ENCODE results near the gene DUSP1. TPM values are rescaled to one million over a fixed set of nuclear protein-coding genes. Genes with fewer than 3 reads are reported as not detected.
"Not testable (repeated sequence)": the region's sequence is repeated elsewhere in the genome, so short reads cannot be mapped to it uniquely, and the experiment has no call there.

The DUSP1 gene
- total RNA-seq, 1 donor from 2014 or later: 227 TPM

- Histone ChIP-seq H3K4me3 (ENCODE audit: low read depth, low read length) (no peak overlapping the region), H3K36me3 (ENCODE audit: control insufficient read depth, insufficient read depth, low read length) (no peaks in the 10 kb centered on the region), H3K27me3 (ENCODE audit: control insufficient read depth, insufficient read depth, low read length) (no peaks in the 10 kb centered on the region)
- TF ChIP-seq CTCF (IDR thresholded peaks at IDR 0.05; ENCODE audit: insufficient read depth, low read length, poor library complexity, severe bottlenecking): no peak
- peak; percentile 57 for DNase-seq (ENCODE audit: low read depth)
Measured at GRCh38 chr5:172816925-172817562, 46.0 kb upstream of the DUSP1 start.

GRCh38 chr5:172815631-172816030, 44.6 kb upstream of the DUSP1 start:
- TF ChIP-seq CTCF (IDR thresholded peaks at IDR 0.05; ENCODE audit: insufficient read depth, low read length, poor library complexity, severe bottlenecking): no peak
- Histone ChIP-seq H3K36me3 (ENCODE audit: control insufficient read depth, insufficient read depth, low read length) (no peaks in the 10 kb centered on the region), H3K27me3 (ENCODE audit: control insufficient read depth, insufficient read depth, low read length) (no peaks in the 10 kb centered on the region), H3K4me3 (ENCODE audit: low read depth, low read length) (no peak overlapping the region)
- DNase-seq (ENCODE audit: low read depth): no peak

- not testable (repeated sequence) for DNase-seq (ENCODE audit: low read depth); H3K4me3 ChIP-seq (ENCODE audit: low read depth, low read length); H3K36me3 ChIP-seq (ENCODE audit: control insufficient read depth, insufficient read depth, low read length); H3K27me3 ChIP-seq (ENCODE audit: control insufficient read depth, insufficient read depth, low read length)
Measured at GRCh38 chr5:172810996-172811395, 40.0 kb upstream of the DUSP1 start.

- no peaks in the 10 kb centered on the region for H3K36me3 ChIP-seq (ENCODE audit: control insufficient read depth, insufficient read depth, low read length)
- no peaks in the 10 kb centered on the region for H3K27me3 ChIP-seq (ENCODE audit: control insufficient read depth, insufficient read depth, low read length)
- TF ChIP-seq CTCF (IDR thresholded peaks at IDR 0.05; ENCODE audit: insufficient read depth, low read length, poor library complexity, severe bottlenecking): no peak
- no peak overlapping the region for H3K4me3 ChIP-seq (ENCODE audit: low read depth, low read length)
- DNase-seq (ENCODE audit: low read depth): no peak
Measured at GRCh38 chr5:172809774-172810173, 38.8 kb upstream of the DUSP1 start.

GRCh38 chr5:172807766-172808311, 36.8 kb upstream of the DUSP1 start:
- Histone ChIP-seq H3K4me3 (ENCODE audit: low read depth, low read length) (no peak overlapping the region), H3K27me3 (ENCODE audit: control insufficient read depth, insufficient read depth, low read length) (no peaks in the 10 kb centered on the region), H3K36me3 (ENCODE audit: control insufficient read depth, insufficient read depth, low read length) (no peaks in the 10 kb centered on the region)
- DNase-seq (ENCODE audit: low read depth): no peak
- no peak for TF ChIP-seq CTCF (IDR thresholded peaks at IDR 0.05; ENCODE audit: insufficient read depth, low read length, poor library complexity, severe bottlenecking)

GRCh38 chr5:172806897-172807672, 36.1 kb upstream of the DUSP1 start:
- TF ChIP-seq CTCF (IDR thresholded peaks at IDR 0.05; ENCODE audit: insufficient read depth, low read length, poor library complexity, severe bottlenecking): no peak
- Histone ChIP-seq H3K27me3 (ENCODE audit: control insufficient read depth, insufficient read depth, low read length) (no peaks in the 10 kb centered on the region), H3K36me3 (ENCODE audit: control insufficient read depth, insufficient read depth, low read length) (no peaks in the 10 kb centered on the region), H3K4me3 (ENCODE audit: low read depth, low read length) (no peak overlapping the region)
- peak; percentile 80 for DNase-seq (ENCODE audit: low read depth)
